ENCODE data around the gene CBLC.
"Not testable (repeated sequence)": the region's sequence is repeated elsewhere in the genome, so short reads cannot be mapped to it uniquely, and the experiment has no call there.

CBLC gene

DNA sequence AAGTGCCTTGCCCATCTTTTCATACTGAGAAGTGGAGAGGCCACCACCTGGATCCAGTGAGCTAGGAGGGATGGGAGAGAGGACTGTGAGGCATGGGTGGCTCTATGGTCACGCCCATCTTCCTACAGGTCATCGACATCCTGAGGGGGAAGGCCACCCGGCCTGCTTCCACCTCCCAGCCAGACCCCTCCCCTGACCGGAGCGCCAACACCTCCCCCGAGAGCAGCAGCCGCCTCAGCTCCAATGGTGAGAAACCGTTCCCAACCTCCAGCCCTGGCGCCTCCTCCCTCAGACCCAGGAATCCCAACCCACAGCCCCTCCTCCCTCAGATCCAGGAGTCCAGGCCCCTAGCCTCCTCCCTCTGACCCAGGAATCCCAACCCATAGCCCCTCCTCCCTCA is 19.1 kb upstream of the CBLC start:
- peaks cover 17% of the 10 kb centered on the region for H3K36me3 ChIP-seq (ENCODE audit: control insufficient read depth, insufficient read depth, low read length)
- no peak overlapping the region for H3K9ac ChIP-seq (ENCODE audit: low read length)
- H3K4me3 ChIP-seq (ENCODE audit: low read length) = peak overlapping the region; percentile 65
- no peaks in the 10 kb centered on the region for H3K27me3 ChIP-seq (ENCODE audit: control insufficient read depth, insufficient read depth, low read length)
- peaks cover 20% of the 10 kb centered on the region for H3K4me1 ChIP-seq (ENCODE audit: control insufficient read depth, insufficient read depth, low read length)
- H3K27ac ChIP-seq (ENCODE audit: low read depth, low read length) = no peak overlapping the region

- peaks cover 16% of the 10 kb centered on the region for H3K4me1 ChIP-seq (ENCODE audit: control insufficient read depth, insufficient read depth, low read length)
- no peak overlapping the region for H3K27ac ChIP-seq (ENCODE audit: low read depth, low read length)
- no peaks in the 10 kb centered on the region for H3K27me3 ChIP-seq (ENCODE audit: control insufficient read depth, insufficient read depth, low read length)
- no peak overlapping the region for H3K4me3 ChIP-seq (ENCODE audit: low read length)
- no peak overlapping the region for H3K9ac ChIP-seq (ENCODE audit: low read length)
- H3K36me3 ChIP-seq (ENCODE audit: control insufficient read depth, insufficient read depth, low read length) = peaks cover 17% of the 10 kb centered on the region
Observed at GRCh38 chr19:44759083-44759804, 18.4 kb upstream of the CBLC start.

- Histone ChIP-seq H3K9ac (ENCODE audit: low read length) (no peak overlapping the region), H3K36me3 (ENCODE audit: control insufficient read depth, insufficient read depth, low read length) (peaks cover 14% of the 10 kb centered on the region), H3K27ac (ENCODE audit: low read depth, low read length) (no peak overlapping the region), H3K4me3 (ENCODE audit: low read length) (no peak overlapping the region), H3K4me1 (ENCODE audit: control insufficient read depth, insufficient read depth, low read length) (peaks cover 4% of the 10 kb centered on the region), H3K27me3 (ENCODE audit: control insufficient read depth, insufficient read depth, low read length) (no peaks in the 10 kb centered on the region)
Observed at GRCh38 chr19:44762038-44762437, 15.7 kb upstream of the CBLC start.

- Histone ChIP-seq H3K4me3 (ENCODE audit: low read length) (no peak overlapping the region), H3K9ac (ENCODE audit: low read length) (no peak overlapping the region), H3K27me3 (ENCODE audit: control insufficient read depth, insufficient read depth, low read length) (no peaks in the 10 kb centered on the region), H3K36me3 (ENCODE audit: control insufficient read depth, insufficient read depth, low read length) (peaks cover 2% of the 10 kb centered on the region), H3K27ac (ENCODE audit: low read depth, low read length) (no peak overlapping the region), H3K4me1 (ENCODE audit: control insufficient read depth, insufficient read depth, low read length) (no peaks in the 10 kb centered on the region)
Observed at GRCh38 chr19:44765033-44765948, 12.4 kb upstream of the CBLC start.

DNA sequence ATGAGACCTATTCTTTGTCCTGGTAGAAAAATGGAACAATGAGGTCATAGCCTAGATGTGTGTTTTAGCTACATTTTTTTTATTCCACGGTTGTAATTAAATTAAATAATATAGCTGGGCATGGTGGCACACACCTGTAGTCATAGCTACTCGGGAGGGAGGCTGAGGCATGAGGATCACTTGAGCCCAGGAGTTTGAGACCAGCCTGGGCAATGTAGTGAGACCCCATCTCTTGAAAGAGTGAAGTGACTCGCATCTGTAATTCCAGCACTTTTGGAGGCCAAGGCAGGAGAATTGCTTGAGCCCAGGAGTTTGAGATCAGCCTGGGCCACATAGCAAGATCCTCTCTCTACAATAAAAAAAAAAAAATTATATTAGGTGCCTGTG is 11.7 kb upstream of the CBLC start:
- no peak overlapping the region for H3K27ac ChIP-seq (ENCODE audit: low read depth, low read length)

DNA sequence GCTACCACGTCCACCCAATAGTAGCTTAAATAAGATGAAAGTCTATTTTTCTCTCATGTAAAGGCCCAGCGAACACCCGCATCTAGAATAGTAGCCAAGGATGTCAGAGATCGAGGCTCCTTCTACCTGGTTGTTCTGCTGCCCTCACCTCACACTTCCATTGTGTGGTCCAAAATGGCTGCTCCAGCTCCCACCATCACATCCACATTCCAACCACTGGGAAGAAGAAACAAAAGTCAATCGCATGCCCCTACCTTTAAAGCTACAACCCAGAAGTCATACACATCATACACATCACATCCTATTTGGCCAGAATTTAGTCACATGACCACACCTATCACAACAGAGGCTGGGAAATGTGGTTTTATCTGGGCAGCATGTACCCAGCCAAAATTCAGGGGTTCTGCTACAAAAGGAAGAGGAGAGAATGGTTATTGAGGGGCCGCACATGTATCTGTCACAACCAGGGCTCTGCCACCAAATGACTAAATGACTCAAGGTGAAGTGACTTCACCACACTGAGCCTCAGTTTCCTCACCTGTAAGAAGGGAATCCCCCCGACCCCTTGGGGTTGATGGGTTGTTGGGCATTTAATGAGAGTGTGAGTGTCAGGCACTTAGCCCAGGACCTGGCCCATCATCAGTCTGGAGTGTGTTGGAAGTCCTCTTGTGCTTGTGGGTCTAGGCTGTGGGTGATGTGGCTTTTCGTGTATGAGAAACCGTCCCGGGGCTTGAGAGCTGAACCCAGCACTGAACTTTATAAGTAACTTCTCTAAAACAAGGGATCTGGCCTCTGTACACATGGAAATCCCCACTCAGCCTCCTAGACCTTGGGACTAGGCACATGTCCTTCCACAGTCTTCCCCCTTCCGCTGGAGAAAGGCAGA is 10.2 kb upstream of the CBLC start:
- no peaks in the 10 kb centered on the region for H3K27me3 ChIP-seq (ENCODE audit: control insufficient read depth, insufficient read depth, low read length)

More for the DNA sequence above, 11.7 kb upstream of the CBLC start:
- H3K4me1 ChIP-seq (ENCODE audit: control insufficient read depth, insufficient read depth, low read length) = no peaks in the 10 kb centered on the region
- no peak overlapping the region for H3K9ac ChIP-seq (ENCODE audit: low read length)
- H3K36me3 ChIP-seq (ENCODE audit: control insufficient read depth, insufficient read depth, low read length) = no peaks in the 10 kb centered on the region
- no peak overlapping the region for H3K4me3 ChIP-seq (ENCODE audit: low read length)
- no peaks in the 10 kb centered on the region for H3K27me3 ChIP-seq (ENCODE audit: control insufficient read depth, insufficient read depth, low read length)

DNA sequence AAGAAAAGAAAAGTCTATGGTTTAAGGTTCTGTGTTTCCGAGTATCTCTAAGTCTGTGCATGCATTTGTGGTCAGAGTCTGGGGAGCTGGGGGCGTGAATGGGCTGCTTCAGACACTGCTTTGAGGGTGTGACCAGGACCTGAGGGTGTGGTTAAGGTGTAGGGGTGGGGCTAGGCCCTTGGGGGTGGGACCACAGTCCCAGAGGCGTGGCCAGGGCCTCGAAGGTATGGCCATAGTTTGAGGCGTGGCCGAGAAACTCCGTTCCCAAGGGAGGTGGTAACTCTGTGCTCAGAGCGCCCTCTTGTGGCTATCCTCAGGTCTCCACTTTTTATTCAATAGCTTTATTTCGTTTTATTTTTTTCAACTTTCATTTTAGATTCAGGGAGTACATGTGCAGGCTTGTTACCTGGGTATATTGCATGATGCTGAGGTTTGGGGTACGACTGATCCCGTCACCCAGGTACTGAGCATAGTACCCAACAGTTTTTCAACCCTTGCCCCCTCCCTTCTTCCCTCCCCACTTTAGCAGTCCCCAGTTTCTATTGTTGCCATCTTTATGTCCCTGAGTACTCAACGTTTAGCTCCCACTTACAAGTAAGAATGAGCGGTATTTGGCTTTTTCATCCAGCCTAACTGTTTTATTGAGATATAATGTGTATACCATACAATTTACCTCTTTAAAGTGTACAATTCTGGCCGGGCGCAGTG is 7.0 kb upstream of the CBLC start:
- Histone ChIP-seq H3K9ac (ENCODE audit: low read length) (no peak overlapping the region), H3K27me3 (ENCODE audit: control insufficient read depth, insufficient read depth, low read length) (no peaks in the 10 kb centered on the region), H3K36me3 (ENCODE audit: control insufficient read depth, insufficient read depth, low read length) (no peaks in the 10 kb centered on the region), H3K27ac (ENCODE audit: low read depth, low read length) (no peak overlapping the region), H3K4me1 (ENCODE audit: control insufficient read depth, insufficient read depth, low read length) (no peaks in the 10 kb centered on the region), H3K4me3 (ENCODE audit: low read length) (no peak overlapping the region)

More for the DNA sequence above, 10.2 kb upstream of the CBLC start:
- Histone ChIP-seq H3K9ac (ENCODE audit: low read length) (no peak overlapping the region), H3K4me3 (ENCODE audit: low read length) (no peak overlapping the region), H3K36me3 (ENCODE audit: control insufficient read depth, insufficient read depth, low read length) (no peaks in the 10 kb centered on the region), H3K27ac (ENCODE audit: low read depth, low read length) (no peak overlapping the region), H3K4me1 (ENCODE audit: control insufficient read depth, insufficient read depth, low read length) (no peaks in the 10 kb centered on the region)

GRCh38 chr19:44772144-44772543 is 5.5 kb upstream of the CBLC start:
- not testable (repeated sequence) for H3K9ac ChIP-seq (ENCODE audit: low read length); H3K4me1 ChIP-seq (ENCODE audit: control insufficient read depth, insufficient read depth, low read length); H3K27me3 ChIP-seq (ENCODE audit: control insufficient read depth, insufficient read depth, low read length); H3K4me3 ChIP-seq (ENCODE audit: low read length); H3K27ac ChIP-seq (ENCODE audit: low read depth, low read length); H3K36me3 ChIP-seq (ENCODE audit: control insufficient read depth, insufficient read depth, low read length)

DNA sequence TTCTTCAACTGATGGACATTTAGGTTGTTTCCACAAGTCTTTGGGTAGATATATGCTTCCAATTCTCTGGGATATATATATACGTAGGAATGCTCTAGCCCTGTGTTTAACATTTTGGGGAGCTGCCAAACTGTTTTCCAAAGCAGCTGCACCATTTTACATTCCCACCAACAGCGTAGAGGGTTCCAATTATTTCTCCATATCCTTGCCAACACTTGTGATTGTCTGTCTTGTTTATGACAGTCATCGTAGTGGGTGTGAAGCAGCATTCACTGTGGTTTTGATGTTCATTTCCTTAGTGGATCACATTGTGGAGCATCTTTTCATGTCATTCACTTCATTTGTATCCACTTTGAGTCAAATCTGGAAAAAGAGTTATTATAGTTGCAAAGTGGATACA is 4.7 kb upstream of the CBLC start:
- no peak overlapping the region for H3K27ac ChIP-seq (ENCODE audit: low read depth, low read length)
- H3K36me3 ChIP-seq (ENCODE audit: control insufficient read depth, insufficient read depth, low read length) = no peaks in the 10 kb centered on the region
- no peaks in the 10 kb centered on the region for H3K27me3 ChIP-seq (ENCODE audit: control insufficient read depth, insufficient read depth, low read length)
- H3K4me1 ChIP-seq (ENCODE audit: control insufficient read depth, insufficient read depth, low read length) = no peaks in the 10 kb centered on the region
- no peak overlapping the region for H3K4me3 ChIP-seq (ENCODE audit: low read length)
- H3K9ac ChIP-seq (ENCODE audit: low read length) = no peak overlapping the region

- no peaks in the 10 kb centered on the region for H3K27me3 ChIP-seq (ENCODE audit: control insufficient read depth, insufficient read depth, low read length)
- H3K4me1 ChIP-seq (ENCODE audit: control insufficient read depth, insufficient read depth, low read length) = no peaks in the 10 kb centered on the region
- H3K9ac ChIP-seq (ENCODE audit: low read length) = no peak overlapping the region
- no peaks in the 10 kb centered on the region for H3K36me3 ChIP-seq (ENCODE audit: control insufficient read depth, insufficient read depth, low read length)
- no peak overlapping the region for H3K4me3 ChIP-seq (ENCODE audit: low read length)
- no peak overlapping the region for H3K27ac ChIP-seq (ENCODE audit: low read depth, low read length)
Observed at GRCh38 chr19:44775676-44776240, 1.9 kb upstream of the CBLC start.

DNA sequence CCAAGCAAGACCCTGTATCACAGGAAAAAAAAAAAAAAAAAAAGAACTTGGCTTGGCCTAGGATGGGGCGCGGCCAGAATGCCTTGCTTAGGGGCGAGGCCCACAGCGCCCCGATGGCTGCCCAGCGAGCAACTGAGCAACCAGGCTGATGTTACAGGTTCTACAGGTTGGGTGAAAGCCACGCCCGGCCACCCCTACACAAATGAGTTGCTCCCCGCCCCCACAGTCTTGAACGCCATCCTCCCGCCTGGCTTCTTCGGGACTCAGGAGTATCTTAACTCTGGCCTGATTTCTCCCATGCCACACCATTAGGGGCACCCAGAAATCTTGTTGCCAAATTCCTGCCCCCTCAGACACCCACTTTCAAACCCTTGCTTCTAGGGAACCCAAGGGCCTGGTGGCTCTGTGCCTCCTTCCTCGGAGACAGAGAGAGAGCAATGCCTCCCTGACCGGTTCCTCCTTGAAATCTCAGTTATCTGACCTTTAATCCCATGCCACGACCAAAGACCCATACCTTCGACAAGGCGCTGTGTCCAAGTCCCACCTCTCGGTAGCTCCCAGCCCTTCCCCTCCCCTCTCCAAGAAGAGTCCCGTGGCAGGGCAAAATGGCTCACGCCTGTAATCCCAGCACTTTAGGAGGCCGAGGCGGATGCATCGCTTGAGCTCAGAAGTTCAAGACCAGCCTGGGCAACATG is 1.1 kb upstream of the CBLC start:
- H3K36me3 ChIP-seq (ENCODE audit: control insufficient read depth, insufficient read depth, low read length) = no peaks in the 10 kb centered on the region
- no peak overlapping the region for H3K27ac ChIP-seq (ENCODE audit: low read depth, low read length)
- no peak overlapping the region for H3K9ac ChIP-seq (ENCODE audit: low read length)
- peaks cover 3% of the 10 kb centered on the region for H3K27me3 ChIP-seq (ENCODE audit: control insufficient read depth, insufficient read depth, low read length)
- H3K4me1 ChIP-seq (ENCODE audit: control insufficient read depth, insufficient read depth, low read length) = no peaks in the 10 kb centered on the region
- H3K4me3 ChIP-seq (ENCODE audit: low read length) = peak overlapping the region; percentile 5

All from rectal smooth muscle tissue (tissue), 1 donor.